Hypothalamus (tissue), 51 donors: ENCODE data around the gene NEK8.
"Not testable (repeated sequence)": the region's sequence is repeated elsewhere in the genome, so short reads cannot be mapped to it uniquely, and the experiment has no call there.

ENCODE experiments used
- DNase-seq, 51 donors: peaks; one replicate each; lab custom pipeline; 2025; lab: John Stamatoyannopoulos, UW

The NEK8 gene

DNA sequence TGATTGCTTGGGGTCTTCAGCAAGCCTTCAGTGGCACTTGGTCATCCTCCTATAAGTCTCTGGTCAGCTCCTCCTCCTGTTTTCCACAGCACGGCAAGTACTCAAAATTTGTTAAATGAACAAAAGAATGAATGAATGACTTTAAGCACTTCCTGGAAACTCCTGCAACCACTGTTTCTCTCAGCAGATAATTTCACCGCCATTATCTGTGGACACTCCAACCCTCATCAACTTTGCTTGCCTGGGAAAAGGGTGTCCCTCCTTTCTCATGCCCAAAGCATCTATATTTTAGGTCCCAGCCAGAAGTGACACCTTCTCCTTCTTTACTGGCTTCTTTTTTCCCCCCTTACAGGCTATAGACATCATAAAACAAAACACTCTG lies 21.3 kb upstream of the NEK8 start:
- DNase-seq, result no peak

DNA sequence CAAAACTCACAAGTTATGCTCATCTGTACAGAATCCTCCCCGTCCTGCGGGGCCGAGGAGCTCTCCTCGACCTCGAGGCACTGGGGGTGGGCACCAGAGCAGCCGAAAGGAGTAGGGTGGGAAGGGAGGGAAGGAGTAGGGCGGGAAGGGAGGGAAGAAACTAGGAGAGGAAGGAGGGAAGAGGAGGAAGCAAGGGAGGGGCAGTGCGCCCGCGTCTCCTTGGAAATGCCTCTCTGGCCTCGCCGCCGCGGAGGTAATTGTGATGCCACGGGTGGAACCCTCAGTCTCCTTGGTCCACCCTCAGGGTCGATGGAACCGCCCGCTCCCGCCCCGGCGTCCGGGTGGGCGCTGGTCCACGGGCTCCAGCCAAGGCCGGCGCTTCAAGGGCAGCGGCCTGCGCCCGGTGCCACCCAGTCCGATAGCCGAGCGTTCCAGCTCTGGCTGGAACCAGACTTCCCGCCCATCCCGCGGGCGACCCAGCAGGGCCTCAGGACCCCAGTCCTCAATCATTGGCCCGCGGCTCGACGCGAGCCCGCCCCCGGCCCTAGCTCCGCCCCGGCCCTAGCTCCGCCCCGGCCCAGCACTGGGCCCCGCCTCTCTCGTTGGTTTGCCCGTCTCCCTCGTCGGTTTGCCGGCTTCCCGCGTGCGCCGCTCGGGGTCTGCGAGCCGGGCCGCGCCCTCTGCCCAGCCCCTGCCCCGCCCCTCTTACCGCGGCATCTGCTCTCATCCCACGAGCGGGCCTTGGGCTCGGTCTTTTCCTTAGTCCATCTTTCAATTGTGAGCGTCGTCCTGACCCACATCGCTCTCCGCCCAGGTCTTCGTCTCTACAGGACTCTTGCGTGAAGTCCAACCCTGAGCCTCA lies 17.5 kb upstream of the NEK8 start:
- peak in 50 of 51 donors; percentile 32 to 96 (median 84) for DNase-seq

DNA sequence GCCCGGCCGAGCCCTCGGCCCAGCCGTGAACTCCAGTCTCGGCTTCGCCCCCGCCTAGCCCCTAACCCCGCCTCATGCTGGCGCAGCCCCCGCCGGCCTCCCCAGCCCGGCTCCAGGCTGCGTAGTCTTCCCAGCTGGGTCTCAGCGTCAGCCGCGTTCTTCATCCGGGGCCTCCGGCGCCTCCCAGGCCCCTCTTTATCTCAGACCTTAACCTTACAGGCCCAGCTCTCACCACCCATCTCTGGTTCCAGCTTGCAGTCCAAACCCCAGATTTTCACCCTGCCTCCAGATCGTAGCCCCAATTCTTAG lies 16.9 kb upstream of the NEK8 start, which contains the start of gene PROCA1:
TSS of gene PROCA1 (minus strand) at position 166 of the 309 bp plus-strand sequence. CDS start 228 bp downstream, outside the sequence.
- DNase-seq, result peak in 2 of 51 donors; percentile 50 to 55

- peak in 3 of 51 donors; percentile 10 to 27 (median 27) for DNase-seq
Measured at GRCh38 chr17:28712032-28712704, 16.4 kb upstream of the NEK8 start.

- no peak for DNase-seq
Measured at GRCh38 chr17:28712705-28713415, 15.7 kb upstream of the NEK8 start.

DNA sequence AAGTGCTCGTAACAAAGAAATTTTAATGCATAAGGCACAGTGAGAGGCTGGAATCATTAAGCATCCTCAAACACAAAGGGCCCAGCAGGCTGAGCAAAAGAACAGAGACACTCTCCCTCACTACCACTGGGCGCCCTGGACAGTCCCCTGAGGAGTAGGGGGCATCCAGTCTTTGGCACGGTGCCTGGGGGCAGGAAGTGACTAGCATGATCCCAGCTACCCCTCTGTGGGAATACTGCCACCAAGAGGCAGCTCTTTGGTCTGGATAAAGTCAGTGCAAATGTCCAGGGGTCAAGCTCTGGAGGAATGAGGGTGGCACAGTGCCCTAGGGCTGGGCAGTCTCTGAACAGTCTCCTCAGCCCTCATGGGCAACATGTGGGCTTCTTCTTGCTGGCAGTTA lies 14.3 kb upstream of the NEK8 start:
- no peak for DNase-seq

- DNase-seq, result no peak
Measured at GRCh38 chr17:28715217-28715616, 13.4 kb upstream of the NEK8 start.

DNA sequence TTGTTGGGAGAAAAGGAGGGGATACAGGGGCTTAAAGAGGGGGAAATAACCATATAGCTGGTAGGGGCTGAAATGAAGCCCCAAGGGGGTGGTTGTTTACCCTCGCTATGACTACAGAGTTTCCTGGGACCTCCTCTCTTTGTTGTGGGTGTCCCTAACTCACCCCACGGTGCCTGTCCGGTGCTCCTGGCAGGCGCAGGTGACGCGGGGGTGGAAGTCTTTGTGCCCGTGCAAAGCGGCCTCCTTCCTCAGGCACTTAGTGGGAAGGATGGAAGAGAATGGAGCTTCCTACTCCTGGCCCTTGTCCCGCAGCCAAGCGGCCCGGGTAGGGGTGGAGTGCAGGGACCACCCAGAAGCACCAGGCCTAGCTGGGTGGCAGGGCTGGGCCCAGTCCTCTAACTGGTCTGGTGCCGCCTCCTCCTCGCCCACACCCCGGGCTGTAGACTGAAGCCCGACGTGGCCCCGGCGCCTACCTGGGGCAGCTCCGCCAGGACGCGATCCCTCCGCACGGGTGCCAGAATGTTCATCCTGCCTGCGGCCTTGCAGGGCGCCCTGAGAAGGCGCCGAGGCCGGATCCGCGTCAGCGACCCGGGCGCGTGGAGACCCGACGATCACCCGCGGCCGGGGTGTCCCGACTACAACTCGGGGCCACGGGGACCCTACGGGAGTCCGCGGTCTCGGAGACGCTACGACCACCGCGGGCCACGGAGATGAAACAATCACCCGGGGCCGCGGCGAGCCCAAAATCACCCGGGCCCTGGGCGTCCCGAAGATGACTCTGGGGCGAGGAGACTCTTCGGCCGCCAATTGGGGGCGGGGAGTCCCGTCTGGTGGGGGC lies 11.6 kb upstream of the NEK8 start:
- DNase-seq, result peak in 2 of 51 donors; percentile 41 to 47

DNA sequence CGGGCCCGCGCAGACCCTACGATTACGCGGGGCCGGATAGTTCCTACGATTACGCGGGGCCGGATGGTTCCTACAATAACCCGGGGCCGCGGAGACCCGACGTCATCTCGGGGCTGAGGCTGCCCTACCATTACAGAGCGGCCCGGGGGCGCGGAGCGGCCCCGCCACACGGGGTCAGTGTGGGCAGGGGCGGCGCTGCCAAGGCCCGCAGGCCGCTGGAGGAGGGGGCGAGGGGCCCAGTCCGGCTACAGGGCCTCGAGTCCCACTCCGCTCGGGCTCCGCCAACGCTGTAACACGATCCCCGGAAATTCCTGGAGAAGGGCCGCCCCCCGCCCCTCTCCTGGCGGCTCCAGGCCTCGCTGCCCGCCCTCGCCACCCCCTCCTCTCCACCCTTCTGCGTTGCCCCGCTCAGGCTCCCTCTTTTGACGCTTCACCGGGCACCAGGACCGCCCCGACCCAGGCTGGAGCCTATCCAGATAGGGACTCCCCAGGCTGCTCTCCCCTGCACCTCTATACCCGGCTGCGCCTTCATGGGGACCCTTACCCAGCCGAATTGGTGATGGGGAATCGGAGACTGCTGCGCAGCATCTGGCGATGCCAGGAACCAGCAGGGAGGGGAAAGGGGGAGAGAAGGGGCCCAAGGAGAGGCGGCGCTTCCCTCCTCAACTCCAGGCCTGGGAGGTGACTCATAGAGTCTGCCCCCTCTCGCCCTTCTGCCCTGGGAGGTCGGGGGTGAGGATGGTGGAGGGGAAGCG lies 10.8 kb upstream of the NEK8 start, which contains the start of gene RAB34:
TSS of gene RAB34 (minus strand) at position 291 of the 755 bp plus-strand sequence. CDS start 602 bp downstream, outside the sequence.
- DNase-seq, result peak in 33 of 51 donors; percentile 16 to 71 (median 55)

GRCh38 chr17:28718333-28719020 lies 10.1 kb upstream of the NEK8 start:
- peak in 1 of 51 donors; percentile 58 for DNase-seq

GRCh38 chr17:28719021-28719433 lies 9.6 kb upstream of the NEK8 start:
- DNase-seq, result no peak

GRCh38 chr17:28720247-28720996 lies 8.2 kb upstream of the NEK8 start:
- no peak for DNase-seq

DNA sequence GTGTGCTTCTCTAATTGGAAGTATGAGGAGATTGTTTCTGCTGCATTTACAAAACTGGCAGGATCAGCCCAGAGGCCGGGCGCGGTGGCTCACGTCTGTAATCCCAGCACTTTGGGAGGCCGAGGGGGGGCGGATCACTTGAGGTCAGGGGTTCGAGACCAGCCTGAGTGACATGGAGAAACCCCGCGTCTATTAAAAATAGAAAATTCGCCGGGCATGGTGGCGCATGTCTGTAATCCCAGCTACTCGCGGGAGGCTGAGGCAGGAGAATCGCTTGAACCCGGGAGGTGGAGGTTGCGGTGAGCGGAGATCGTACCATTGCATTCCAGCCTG lies 7.6 kb upstream of the NEK8 start:
- DNase-seq, result not testable (repeated sequence)

- DNase-seq, result no peak
Measured at GRCh38 chr17:28722417-28723158, 6.0 kb upstream of the NEK8 start.

GRCh38 chr17:28723159-28723835 lies 5.3 kb upstream of the NEK8 start:
- DNase-seq, result no peak

- not testable (repeated sequence) for DNase-seq
Measured at GRCh38 chr17:28723836-28724499, 4.6 kb upstream of the NEK8 start.
